HepG2 (cell line): ENCODE data around the gene KIF1C.

Experiments
- BRCA1 ChIP-seq: sonication (generic); formaldehyde crosslinking; IDR thresholded peaks from 2 replicates; pipeline ENCODE4 v1.4.0; 2020; ENCODE audit warnings: missing genetic modification reagents
- EHMT2 ChIP-seq: fragments of 200-600 bp; sonication (generic); IDR thresholded peaks from 2 replicates; pipeline ENCODE4 v1.7.0; 2017; ENCODE audit warnings: antibody characterized with exemption, low read depth, low read length, borderline replicate concordance
- ELK4 ChIP-seq: sonication (generic); formaldehyde crosslinking; IDR thresholded peaks from 2 replicates; pipeline ENCODE4 v1.9.0; 2021; ENCODE audit warnings: missing genetic modification reagents, borderline replicate concordance
- KLF16 ChIP-seq, 2 experiments: sonication (generic) in 1 of 2; formaldehyde crosslinking in 1 of 2; IDR thresholded peaks; 2 replicates each; pipeline versions ENCODE4 v1.6.1 to v1.8.0; 2016 to 2023; ENCODE audit warnings: missing genetic modification reagents in 2 of 2, missing compliant biosample characterization in 1 of 2
- NFYB ChIP-seq: sonication (generic); formaldehyde crosslinking; IDR thresholded peaks from 2 replicates; pipeline ENCODE4 v1.4.0; 2020; ENCODE audit warnings: missing genetic modification reagents
- NKX3-1 ChIP-seq: sonication (generic); formaldehyde crosslinking; IDR thresholded peaks from 2 replicates; pipeline ENCODE4 v1.5.0; 2020; ENCODE audit warnings: missing genetic modification reagents
- SAP130 ChIP-seq: IDR thresholded peaks from 2 replicates; pipeline ENCODE4 v1.6.1; 2016; ENCODE audit warnings: low read depth
- SIN3A ChIP-seq: IDR thresholded peaks from 2 replicates; pipeline ENCODE4 v1.6.1; 2011; ENCODE audit warnings: low read depth, mild to moderate bottlenecking, control low read depth, low read length, borderline replicate concordance
- TF ChIP-seq, protein P1 (sequence below): sonication (generic); formaldehyde crosslinking; IDR thresholded peaks from 2 replicates; pipeline ENCODE4 v1.5.0; 2020; ENCODE audit warnings: mild to moderate bottlenecking, missing genetic modification reagents, moderate library complexity

DNA sequence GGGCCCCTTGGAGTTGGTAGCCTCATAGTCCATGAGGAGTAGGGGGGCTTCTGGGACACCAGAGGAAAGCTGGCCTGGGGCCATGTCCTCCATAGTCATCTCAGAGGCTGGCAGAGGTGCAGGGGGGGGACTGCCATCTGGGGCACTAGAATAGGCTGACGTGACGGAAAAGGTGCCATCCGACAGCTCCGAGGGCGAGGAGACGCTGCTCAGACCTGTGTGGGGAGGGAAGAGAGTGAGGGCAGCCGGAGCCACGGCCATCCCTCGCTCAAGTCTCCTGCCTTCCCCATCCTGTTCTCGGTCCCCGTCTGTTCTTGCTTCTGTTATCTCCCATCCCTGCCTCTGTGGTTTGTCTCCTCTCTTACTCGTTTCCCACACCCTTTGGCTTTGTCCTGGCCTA, 25.4 kb upstream of the KIF1C start:
- TF ChIP-seq EHMT2: no peak
- no peak for TF ChIP-seq ELK4 (CRISPR knock-in tag)
- TF ChIP-seq, protein P1, sequence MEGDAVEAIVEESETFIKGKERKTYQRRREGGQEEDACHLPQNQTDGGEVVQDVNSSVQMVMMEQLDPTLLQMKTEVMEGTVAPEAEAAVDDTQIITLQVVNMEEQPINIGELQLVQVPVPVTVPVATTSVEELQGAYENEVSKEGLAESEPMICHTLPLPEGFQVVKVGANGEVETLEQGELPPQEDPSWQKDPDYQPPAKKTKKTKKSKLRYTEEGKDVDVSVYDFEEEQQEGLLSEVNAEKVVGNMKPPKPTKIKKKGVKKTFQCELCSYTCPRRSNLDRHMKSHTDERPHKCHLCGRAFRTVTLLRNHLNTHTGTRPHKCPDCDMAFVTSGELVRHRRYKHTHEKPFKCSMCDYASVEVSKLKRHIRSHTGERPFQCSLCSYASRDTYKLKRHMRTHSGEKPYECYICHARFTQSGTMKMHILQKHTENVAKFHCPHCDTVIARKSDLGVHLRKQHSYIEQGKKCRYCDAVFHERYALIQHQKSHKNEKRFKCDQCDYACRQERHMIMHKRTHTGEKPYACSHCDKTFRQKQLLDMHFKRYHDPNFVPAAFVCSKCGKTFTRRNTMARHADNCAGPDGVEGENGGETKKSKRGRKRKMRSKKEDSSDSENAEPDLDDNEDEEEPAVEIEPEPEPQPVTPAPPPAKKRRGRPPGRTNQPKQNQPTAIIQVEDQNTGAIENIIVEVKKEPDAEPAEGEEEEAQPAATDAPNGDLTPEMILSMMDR (CRISPR knock-in tag): no peak
- no peak for TF ChIP-seq SAP130 (CRISPR knock-in tag)
- TF ChIP-seq NFYB (CRISPR knock-in tag): no peak
- no peak for TF ChIP-seq SIN3A
- TF ChIP-seq KLF16 (CRISPR knock-in tag; IDR thresholded peaks at IDR 0.05): no peak
- TF ChIP-seq NKX3-1 (CRISPR knock-in tag): no peak
- no peak for TF ChIP-seq BRCA1
